GM12801 (cell line): ENCODE data around the gene LRRC74B.

Experiments
- TF ChIP-seq, protein P1 (sequence below): IDR thresholded peaks from one replicate; pipeline ENCODE4 v1.5.1; 2011; ENCODE audit warnings: control low read depth; ENCODE audit not compliant: insufficient read length; ENCODE audit errors: extremely low read depth

LRRC74B gene

DNA sequence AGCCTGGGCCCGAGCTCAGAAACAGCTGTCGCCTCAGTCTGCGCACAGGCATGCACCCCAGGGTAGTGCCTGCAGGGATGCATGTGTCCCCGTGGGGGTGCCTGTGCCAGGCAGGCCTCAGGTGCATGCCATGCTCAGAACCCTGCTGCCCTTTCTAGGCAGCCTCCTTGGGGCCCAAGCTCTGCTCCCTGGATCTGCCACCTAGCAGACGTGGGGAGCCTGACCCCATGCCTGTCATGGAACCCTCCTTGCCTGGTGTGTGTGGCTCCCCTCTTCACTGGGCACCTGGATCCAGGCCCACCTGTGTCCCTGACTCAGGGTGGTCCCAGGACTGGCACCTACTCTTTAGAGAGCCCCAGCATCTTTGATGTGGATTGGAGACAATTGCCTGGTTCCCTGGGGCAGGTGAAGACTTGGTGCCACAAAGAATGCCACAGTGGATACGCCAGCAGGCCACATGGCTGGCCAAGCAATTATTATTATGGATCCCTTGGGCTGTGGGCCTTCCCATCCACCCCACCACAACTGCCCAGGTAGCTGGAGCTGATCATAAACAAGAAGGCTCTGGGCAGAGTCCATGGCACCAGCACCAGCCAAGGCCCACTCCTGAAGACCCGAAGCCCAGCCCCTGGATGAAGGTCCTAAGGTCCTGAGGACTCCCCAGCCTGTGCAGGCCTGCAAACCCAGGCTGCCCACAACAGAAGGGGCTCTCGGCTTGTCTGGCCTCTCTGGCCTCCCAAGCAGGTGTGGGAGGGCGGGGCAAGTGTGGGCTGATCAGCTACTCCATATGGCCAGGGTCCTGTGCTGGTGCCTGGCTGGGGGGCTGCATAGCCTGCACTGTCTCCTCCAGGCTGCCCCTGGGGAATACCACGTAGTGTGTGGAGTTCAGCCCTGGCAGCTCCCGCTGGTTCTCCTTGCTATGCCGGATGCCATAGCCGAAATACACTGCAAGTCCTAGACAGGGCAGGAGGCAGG, 17.2 kb upstream of the LRRC74B start:
- TF ChIP-seq, protein P1, sequence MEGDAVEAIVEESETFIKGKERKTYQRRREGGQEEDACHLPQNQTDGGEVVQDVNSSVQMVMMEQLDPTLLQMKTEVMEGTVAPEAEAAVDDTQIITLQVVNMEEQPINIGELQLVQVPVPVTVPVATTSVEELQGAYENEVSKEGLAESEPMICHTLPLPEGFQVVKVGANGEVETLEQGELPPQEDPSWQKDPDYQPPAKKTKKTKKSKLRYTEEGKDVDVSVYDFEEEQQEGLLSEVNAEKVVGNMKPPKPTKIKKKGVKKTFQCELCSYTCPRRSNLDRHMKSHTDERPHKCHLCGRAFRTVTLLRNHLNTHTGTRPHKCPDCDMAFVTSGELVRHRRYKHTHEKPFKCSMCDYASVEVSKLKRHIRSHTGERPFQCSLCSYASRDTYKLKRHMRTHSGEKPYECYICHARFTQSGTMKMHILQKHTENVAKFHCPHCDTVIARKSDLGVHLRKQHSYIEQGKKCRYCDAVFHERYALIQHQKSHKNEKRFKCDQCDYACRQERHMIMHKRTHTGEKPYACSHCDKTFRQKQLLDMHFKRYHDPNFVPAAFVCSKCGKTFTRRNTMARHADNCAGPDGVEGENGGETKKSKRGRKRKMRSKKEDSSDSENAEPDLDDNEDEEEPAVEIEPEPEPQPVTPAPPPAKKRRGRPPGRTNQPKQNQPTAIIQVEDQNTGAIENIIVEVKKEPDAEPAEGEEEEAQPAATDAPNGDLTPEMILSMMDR, result no peak

DNA sequence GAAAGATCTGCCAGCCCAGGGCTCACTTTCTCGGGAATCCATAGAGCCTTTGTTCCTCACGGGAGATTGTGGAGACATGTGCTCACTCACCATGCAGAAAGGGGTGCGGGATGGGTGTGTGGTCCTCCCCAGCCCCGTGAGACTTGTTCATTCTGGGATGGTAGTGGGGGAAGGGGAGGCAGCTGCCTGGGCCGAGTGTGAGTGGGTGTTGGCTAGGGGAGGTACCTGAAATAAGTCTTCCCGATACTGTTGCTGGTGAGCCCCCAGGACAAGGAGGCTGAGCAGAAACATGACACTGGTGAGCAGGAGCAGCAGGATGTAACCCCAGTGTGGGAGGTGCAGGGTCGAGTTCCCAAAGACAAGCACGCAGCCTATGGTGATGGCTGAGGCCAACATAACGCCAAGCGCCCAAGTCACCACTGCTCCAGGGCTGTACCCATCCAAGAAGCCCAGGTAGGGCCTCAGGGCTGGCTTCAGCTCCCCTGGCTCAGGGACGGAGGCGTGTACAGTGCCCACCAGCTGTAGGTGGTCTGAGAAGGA, 16.2 kb upstream of the LRRC74B start:
- TF ChIP-seq, protein P1, result no peak

DNA sequence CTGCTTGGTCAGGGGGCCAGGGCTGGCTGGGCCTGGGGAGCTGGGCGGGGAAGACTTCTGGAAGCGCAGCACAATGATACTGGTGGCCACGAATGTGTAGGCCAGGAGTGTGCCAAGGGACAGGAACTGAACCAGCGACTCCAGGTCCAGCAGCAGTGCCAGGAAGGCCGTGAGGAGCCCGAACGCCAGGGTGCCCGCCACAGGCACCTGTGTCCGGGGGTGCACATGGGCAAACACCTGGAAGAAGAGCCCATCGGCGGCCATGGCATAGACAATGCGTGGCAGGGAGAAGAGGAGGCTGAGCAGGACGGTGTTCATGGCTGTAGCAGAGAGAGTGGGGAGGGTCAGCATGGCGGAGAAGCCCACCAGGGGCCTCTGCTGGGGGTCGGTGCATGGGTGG, 15.7 kb upstream of the LRRC74B start:
- TF ChIP-seq, protein P1, result no peak

DNA sequence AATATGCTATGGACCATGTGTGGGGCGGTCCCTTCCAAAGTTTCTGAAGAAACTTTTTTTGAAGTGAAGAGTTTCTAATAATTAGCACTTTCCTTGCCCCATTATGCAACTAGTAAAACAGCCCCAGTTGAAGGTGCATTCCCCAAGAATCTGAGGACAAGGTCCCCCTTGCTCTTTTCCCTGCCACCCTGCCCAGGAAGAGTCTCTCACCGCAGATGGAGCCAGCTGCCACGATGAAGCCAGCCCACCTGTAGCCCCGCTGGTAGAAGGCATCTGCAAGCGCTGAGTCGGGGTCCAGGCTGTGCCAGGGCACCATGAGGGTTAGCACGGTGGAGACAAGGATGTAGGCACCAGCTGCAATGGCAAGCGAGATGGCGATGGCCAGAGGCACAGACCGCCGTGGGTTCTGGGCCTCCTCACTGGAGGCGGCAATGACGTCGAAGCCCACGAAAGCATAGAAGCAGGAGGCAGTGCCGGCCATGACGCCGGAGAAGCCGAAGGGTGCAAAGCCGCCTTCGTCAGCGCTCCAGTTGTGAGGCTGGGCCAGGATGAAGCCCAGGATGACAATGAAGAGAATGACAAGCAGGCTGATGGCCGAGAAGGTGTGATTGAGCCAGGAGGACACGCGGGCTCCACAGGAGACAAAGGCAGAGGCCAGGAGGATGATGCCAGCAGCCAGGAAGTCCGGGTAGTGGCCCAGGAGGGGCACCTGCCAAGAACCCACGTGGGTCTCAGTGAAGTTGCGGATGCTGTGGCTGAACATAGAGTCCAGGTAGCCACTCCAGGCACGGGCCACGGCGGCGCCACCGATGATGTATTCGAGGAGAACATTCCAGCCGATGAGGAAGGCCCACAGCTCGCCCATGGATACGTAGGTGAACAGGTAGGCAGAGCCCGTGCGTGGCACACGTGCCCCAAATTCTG, 14.9 kb upstream of the LRRC74B start:
- TF ChIP-seq, protein P1, result no peak

DNA sequence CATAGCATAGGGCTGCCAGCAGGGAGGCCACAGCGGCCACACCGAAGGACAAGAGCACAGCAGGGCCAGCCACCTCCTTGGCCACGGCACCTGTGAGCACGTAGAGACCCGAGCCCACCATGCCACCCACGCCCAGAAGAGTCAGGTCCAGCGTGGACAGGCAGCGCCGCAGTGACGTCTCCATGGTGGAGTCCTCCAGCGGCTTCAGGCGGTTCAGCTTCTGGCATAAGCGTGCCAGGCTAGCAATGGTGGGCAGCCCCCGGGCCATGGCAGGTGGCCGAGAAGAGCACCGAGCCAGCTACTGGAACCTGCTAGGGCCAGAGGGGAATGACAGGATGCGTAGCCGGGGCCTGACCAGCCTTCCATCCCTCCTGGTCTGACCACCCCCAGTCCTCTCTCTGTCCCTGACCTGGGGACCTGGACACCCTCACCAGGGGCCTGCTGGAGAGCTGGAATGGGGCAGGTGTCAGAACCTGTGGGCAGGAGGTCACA, 14.2 kb upstream of the LRRC74B start:
- TF ChIP-seq, protein P1, result no peak

DNA sequence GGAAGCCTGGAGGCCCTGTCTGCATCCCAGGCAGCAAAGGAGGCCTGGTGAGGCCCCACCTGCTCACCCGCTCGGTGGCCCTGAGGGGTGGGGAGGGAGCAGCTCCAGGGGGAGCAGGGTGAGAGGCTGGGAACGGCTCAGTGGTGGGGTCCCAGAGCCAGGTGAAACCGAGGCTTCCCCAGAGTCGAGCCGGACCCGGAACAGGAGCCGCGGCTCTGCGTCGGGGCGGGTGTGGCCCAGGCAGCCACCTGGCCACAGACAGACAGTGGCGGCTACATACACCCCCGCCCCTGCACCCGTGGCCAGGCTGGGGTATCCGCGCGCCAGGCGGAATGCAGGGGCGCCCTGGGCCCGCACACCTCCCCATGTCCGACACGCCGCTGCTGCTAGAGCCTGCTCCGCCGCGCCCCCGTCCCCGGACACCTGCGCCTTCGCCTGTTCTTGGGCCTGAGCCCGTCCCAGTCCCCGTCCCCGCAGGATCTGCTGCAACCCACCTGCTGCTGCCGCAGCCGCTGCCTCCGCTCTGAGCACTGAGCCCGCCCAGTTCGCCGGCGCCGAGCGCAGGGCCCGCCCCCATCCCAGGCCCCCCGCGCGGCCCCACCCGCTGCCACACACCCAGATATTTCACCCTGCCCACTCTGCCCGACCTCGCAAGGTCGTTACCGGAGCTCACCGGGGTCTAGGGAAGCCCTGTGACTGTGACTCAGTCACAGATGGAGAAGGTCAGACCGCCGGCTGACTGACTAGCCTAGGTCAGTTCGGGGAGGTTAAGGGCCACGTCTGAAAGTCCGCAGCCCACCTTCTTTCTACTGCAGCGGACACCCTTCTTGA, 13.5 kb upstream of the LRRC74B start, which contains the start of gene SLC7A4:
Gene SLC7A4 (minus strand): TSS at position 525 of the 831 bp plus-strand sequence. CDS start 749 bp downstream, outside the sequence.
- TF ChIP-seq, protein P1, result no peak
